AG09319 (cell line): ENCODE data around the gene ACSL3.

Experiments used
- DNase-seq: peaks from one replicate; pipeline ENCODE4 v3.0.0-alpha.2; 2010; ENCODE audit warnings: low read depth; ENCODE audit errors: extremely low read depth
- CTCF ChIP-seq: IDR thresholded peaks from 2 replicates; pipeline ENCODE4 v1.5.1; 2011; ENCODE audit warnings: low read depth, mild to moderate bottlenecking, inconsistent platforms, low read length, moderate library complexity

Gene ACSL3

GRCh38 chr2:222854773-222855700 lies 5.8 kb upstream of the ACSL3 start:
- no peak for DNase-seq
- TF ChIP-seq CTCF, result no peak

GRCh38 chr2:222859786-222860612 lies 837 bp upstream of the ACSL3 start:
- TF ChIP-seq CTCF, result no peak
- DNase-seq, result no peak

GRCh38 chr2:222861411-222862105 lies 722 bp downstream of the ACSL3 start:
- TF ChIP-seq CTCF, result no peak
- DNase-seq, result no peak

- peak; percentile 42 for TF ChIP-seq CTCF
- no peak for DNase-seq
Observed at GRCh38 chr2:222862106-222862908, 1.5 kb downstream of the ACSL3 start.

- no peak for TF ChIP-seq CTCF
- DNase-seq, result no peak
Observed at GRCh38 chr2:222862909-222863544, 2.2 kb downstream of the ACSL3 start.

- no peak for DNase-seq
- no peak for TF ChIP-seq CTCF
Observed at GRCh38 chr2:222864296-222864695, 3.5 kb downstream of the ACSL3 start.
